NCI-H1694 treated with DMSO at 0.1 percent for 48 hours (cell line): ENCODE results near the gene ANKH.

Source experiments
- DNase-seq: peaks from one replicate; lab custom pipeline; 2025; lab: John Stamatoyannopoulos, UW

ANKH gene

GRCh38 chr5:14790911-14791310 is 80.7 kb downstream of the ANKH start:
- no peak for DNase-seq

GRCh38 chr5:14790220-14790619 is 81.4 kb downstream of the ANKH start:
- no peak for DNase-seq

GRCh38 chr5:14787801-14788579 is 83.6 kb downstream of the ANKH start:
- DNase-seq = no peak

- DNase-seq = no peak
Measured at GRCh38 chr5:14783691-14784090, 87.9 kb downstream of the ANKH start.

GRCh38 chr5:14782591-14782990 is 89.0 kb downstream of the ANKH start:
- DNase-seq = no peak

GRCh38 chr5:14781106-14781505 is 90.5 kb downstream of the ANKH start:
- DNase-seq = no peak

- DNase-seq = no peak
Measured at GRCh38 chr5:14779975-14780374, 91.6 kb downstream of the ANKH start.

GRCh38 chr5:14778792-14779070 is 92.8 kb downstream of the ANKH start:
- no peak for DNase-seq

GRCh38 chr5:14777932-14778791 is 93.4 kb downstream of the ANKH start:
- DNase-seq = no peak

- DNase-seq = no peak
Measured at GRCh38 chr5:14777187-14777586, 94.4 kb downstream of the ANKH start.

- DNase-seq = no peak
Measured at GRCh38 chr5:14776602-14777001, 95.0 kb downstream of the ANKH start.

- no peak for DNase-seq
Measured at GRCh38 chr5:14775857-14776256, 95.7 kb downstream of the ANKH start.

GRCh38 chr5:14773588-14773987 is 98.0 kb downstream of the ANKH start:
- DNase-seq = no peak

- no peak for DNase-seq
Measured at GRCh38 chr5:14771972-14772371, 99.6 kb downstream of the ANKH start.

GRCh38 chr5:14771189-14771588 is 100.4 kb downstream of the ANKH start:
- DNase-seq = no peak

GRCh38 chr5:14768508-14769365 is 102.8 kb downstream of the ANKH start:
- DNase-seq = no peak

- no peak for DNase-seq
Measured at GRCh38 chr5:14767735-14768507, 103.7 kb downstream of the ANKH start.

GRCh38 chr5:14767053-14767452 is 104.5 kb downstream of the ANKH start:
- DNase-seq = no peak

GRCh38 chr5:14766584-14766983 is 105.0 kb downstream of the ANKH start:
- no peak for DNase-seq

- DNase-seq = no peak
Measured at GRCh38 chr5:14765587-14765986, 106.0 kb downstream of the ANKH start.

GRCh38 chr5:14762549-14763216 is 108.9 kb downstream of the ANKH start:
- no peak for DNase-seq
